CD14-positive monocyte (primary cell): Measurements from ENCODE around the gene ENTHD1. TPM values are rescaled to one million over a fixed set of nuclear protein-coding genes. Genes with fewer than 3 reads are reported as not detected.

ENCODE experiments used
- DNase-seq, 3 donors: peaks; one replicate each; pipeline ENCODE4 v3.0.0-alpha.2; 2011 to 2022
- H2AFZ ChIP-seq: 2 replicates; pipeline ENCODE4 v1.6.0; 2012; ENCODE audit warnings: mild to moderate bottlenecking, low read depth, low read length, inconsistent platforms; ENCODE audit not compliant: insufficient read depth, poor library complexity, severe bottlenecking
- H3K27ac ChIP-seq, 2 donors: 1 replicate in 1 of 2; 2 replicates in 1 of 2; pipeline ENCODE4 v1.5.1; 2012 to 2013; ENCODE audit warnings: low read length in 2 of 2, control low read depth in 1 of 2, inconsistent platforms in 1 of 2, low read depth in 1 of 2, mild to moderate bottlenecking in 1 of 2
- H3K27me3 ChIP-seq, 2 donors: one replicate each; pipeline versions ENCODE4 v1.6.0 to v1.6.1; 2011 to 2013; ENCODE audit warnings: low read length in 2 of 2; ENCODE audit not compliant: control insufficient read depth in 2 of 2, insufficient read depth in 2 of 2
- H3K36me3 ChIP-seq, 2 donors: replicated peaks in 1 of 2; 1 replicate in 1 of 2; 2 replicates in 1 of 2; pipeline versions ENCODE4 v1.5.1 to v1.6.1; 2012 to 2013; ENCODE audit warnings: low read length in 2 of 2, control low read depth in 1 of 2, inconsistent platforms in 1 of 2, mild to moderate bottlenecking in 1 of 2; ENCODE audit not compliant: insufficient read depth in 2 of 2, control insufficient read depth in 1 of 2
- H3K4me1 ChIP-seq, 2 donors: 1 replicate in 1 of 2; 2 replicates in 1 of 2; pipeline versions ENCODE4 v1.5.1 to v1.6.1; 2012 to 2013; ENCODE audit warnings: low read length in 2 of 2, control low read depth in 1 of 2, inconsistent platforms in 1 of 2, mild to moderate bottlenecking in 1 of 2, moderate library complexity in 1 of 2; ENCODE audit not compliant: insufficient read depth in 2 of 2, control insufficient read depth in 1 of 2
- H3K4me2 ChIP-seq: replicated peaks from 2 replicates; pipeline ENCODE3; 2012; ENCODE audit warnings: low read length, moderate library complexity, mild to moderate bottlenecking; ENCODE audit not compliant: poor library complexity, severe bottlenecking; ENCODE audit errors: extremely low read depth
- H3K4me3 ChIP-seq, 3 experiments: fragments of 200-600 bp in 1 of 3; sonication (generic) in 1 of 3; replicated peaks in 1 of 3; 1 replicate in 2 of 3; 2 replicates in 1 of 3; pipeline ENCODE4 v1.5.1; 2011 to 2013; ENCODE audit warnings: low read length in 3 of 3, mild to moderate bottlenecking in 3 of 3, control low read depth in 2 of 3, low read depth in 2 of 3, inconsistent platforms in 1 of 3, moderate library complexity in 1 of 3
- H3K79me2 ChIP-seq: 2 replicates; pipeline ENCODE4 v1.6.0; 2012; ENCODE audit warnings: mild to moderate bottlenecking, control low read depth, inconsistent platforms, low read length, moderate library complexity; ENCODE audit not compliant: insufficient read depth
- H3K9ac ChIP-seq: 2 replicates; pipeline ENCODE4 v1.6.0; 2017; ENCODE audit warnings: low read length, mild to moderate bottlenecking; ENCODE audit not compliant: insufficient read depth, poor library complexity, severe bottlenecking
- H3K9me3 ChIP-seq, 2 donors: replicated peaks in 1 of 2; 1 replicate in 1 of 2; 2 replicates in 1 of 2; pipeline versions ENCODE4 v1.5.1 to v1.6.1; 2012 to 2013; ENCODE audit warnings: low read length in 2 of 2, control low read depth in 1 of 2; ENCODE audit not compliant: control insufficient read depth in 1 of 2, insufficient read depth in 1 of 2
- H4K20me1 ChIP-seq: 2 replicates; pipeline ENCODE4 v1.6.0; 2012; ENCODE audit warnings: mild to moderate bottlenecking, low read length, control low read depth, moderate library complexity; ENCODE audit not compliant: insufficient read depth
- H3K27ac Mint-ChIP-seq, 7 donors: one replicate each; pipeline ENCODE4 v1.8.0; 2020; ENCODE audit warnings: mild to moderate bottlenecking in 7 of 7, mixed read lengths in 7 of 7, moderate library complexity in 6 of 7, inconsistent platforms in 2 of 7
- H3K27me3 Mint-ChIP-seq, 3 donors: one replicate each; pipeline ENCODE4 v1.8.0; 2021 to 2022; ENCODE audit warnings: low read depth in 3 of 3, mild to moderate bottlenecking in 3 of 3, mixed read lengths in 3 of 3, moderate library complexity in 3 of 3, inconsistent platforms in 1 of 3
- H3K36me3 Mint-ChIP-seq, 2 donors: one replicate each; pipeline ENCODE4 v1.8.0; 2020; ENCODE audit warnings: mixed read lengths in 2 of 2, inconsistent platforms in 1 of 2, mild to moderate bottlenecking in 1 of 2
- H3K4me1 Mint-ChIP-seq: one replicate; pipeline ENCODE4 v1.8.0; 2020; ENCODE audit warnings: mild to moderate bottlenecking, mixed read lengths
- H3K4me3 Mint-ChIP-seq, 2 donors: one replicate each; pipeline ENCODE4 v1.8.0; 2020; ENCODE audit warnings: mild to moderate bottlenecking in 2 of 2, mixed read lengths in 2 of 2, moderate library complexity in 1 of 2
- H3K9me3 Mint-ChIP-seq, 7 donors: one replicate each; pipeline ENCODE4 v1.8.0; 2020 to 2022; ENCODE audit warnings: mixed read lengths in 7 of 7, mild to moderate bottlenecking in 6 of 7, moderate library complexity in 6 of 7, inconsistent platforms in 2 of 7
- WGBS: methylation state at CpG from one replicate; pipeline ENCODE4 v1.1.5; 2013; ENCODE audit warnings: missing lambda C conversion rate; ENCODE audit not compliant: insufficient coverage; 5-methylcytosine and 5-hydroxymethylcytosine counted together
- intact Hi-C, 2 donors: fragments of 100-400 bp; cut with micrococcal nuclease; formaldehyde crosslinking; loops; one replicate each; pipeline versions ENCODE4 v1.15.0 to v1.15.1; 2023
- polyA plus RNA-seq, 3 donors: library from polyadenylated mRNA; depleted of rRNA in 1 of 3; unstranded in 2 of 3; stranded (reverse) in 1 of 3; fragments of 300-500 nt in 2 of 3; fragments of >200 nt in 1 of 3; fragmentation: Illumina TruSeq in 2 of 3; gene quantifications; 1 replicate in 2 of 3; 2 replicates in 1 of 3; pipeline ENCODE4 v1.2.3, GENCODE V29; 2012 to 2021
- TF ChIP-seq, protein P1 (sequence below): fragments of 200-600 bp; IDR thresholded peaks from one replicate; pipeline ENCODE4 v1.8.0; 2022; ENCODE audit warnings: antibody characterized with exemption, mild to moderate bottlenecking

The ENTHD1 gene
- polyA plus RNA-seq, 3 donors = not detected

DNA sequence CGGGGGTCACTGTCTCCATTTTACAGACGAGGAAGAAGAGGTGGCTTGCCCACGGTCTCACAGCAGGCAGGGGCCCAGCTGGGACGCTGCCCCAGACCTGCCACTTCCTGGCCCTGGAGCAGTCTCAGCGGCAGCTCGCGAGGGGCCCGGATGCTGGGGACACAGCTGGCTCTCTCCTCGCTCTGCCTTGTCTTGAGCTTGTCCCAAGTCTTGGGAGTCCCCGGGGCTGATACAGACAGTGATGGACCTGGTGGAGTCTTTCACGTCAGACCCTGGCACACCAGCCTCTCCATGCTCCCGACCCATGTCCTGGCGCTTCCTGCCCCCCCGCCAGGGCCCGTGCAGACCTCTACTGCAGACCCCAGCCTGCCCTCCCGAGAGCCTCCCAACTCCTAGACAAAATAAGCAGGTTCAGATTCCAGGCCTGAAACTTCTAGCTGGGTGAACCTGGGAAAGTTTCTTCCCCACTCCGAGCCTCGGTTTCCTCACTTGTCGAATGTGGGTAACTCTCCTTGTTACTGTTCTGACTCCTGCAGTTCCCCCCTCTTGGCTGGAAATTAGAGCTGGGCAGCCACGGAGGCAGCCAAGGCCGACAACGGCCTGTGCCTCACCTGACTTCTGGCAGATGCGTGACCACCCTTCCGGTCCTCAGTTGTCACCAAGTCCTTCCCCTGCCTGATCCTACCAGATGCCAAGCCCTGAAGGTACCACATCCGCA lies 177.6 kb downstream of the ENTHD1 start:
- DNase-seq = no peak
- Mint-ChIP-seq H3K4me1 (no peaks in the 10 kb centered on the region), H3K27me3 (peaks cover 10 to 18% (median 17%) of the 10 kb centered on the region in 3 donors), H3K9me3 (peaks cover 0 to 2% (median 0%) of the 10 kb centered on the region in 7 donors), H3K36me3 (no peaks in the 10 kb centered on the region), H3K27ac (no peak overlapping the region), H3K4me3 (peak overlapping the region in 1 of 2 donors; percentile 44)
- Histone ChIP-seq H4K20me1 (no peaks in the 10 kb centered on the region), H3K27me3 (peaks cover 0 to 2% of the 10 kb centered on the region in 2 donors), H3K4me2 (no peak overlapping the region), H3K4me3 (no peak overlapping the region), H3K9me3 (no peaks in the 10 kb centered on the region), H3K79me2 (no peaks in the 10 kb centered on the region), H3K9ac (no peak overlapping the region), H3K36me3 (no peaks in the 10 kb centered on the region), H3K4me1 (no peaks in the 10 kb centered on the region), H2AFZ (no peak overlapping the region), H3K27ac (no peak overlapping the region)
- TF ChIP-seq, protein P1, sequence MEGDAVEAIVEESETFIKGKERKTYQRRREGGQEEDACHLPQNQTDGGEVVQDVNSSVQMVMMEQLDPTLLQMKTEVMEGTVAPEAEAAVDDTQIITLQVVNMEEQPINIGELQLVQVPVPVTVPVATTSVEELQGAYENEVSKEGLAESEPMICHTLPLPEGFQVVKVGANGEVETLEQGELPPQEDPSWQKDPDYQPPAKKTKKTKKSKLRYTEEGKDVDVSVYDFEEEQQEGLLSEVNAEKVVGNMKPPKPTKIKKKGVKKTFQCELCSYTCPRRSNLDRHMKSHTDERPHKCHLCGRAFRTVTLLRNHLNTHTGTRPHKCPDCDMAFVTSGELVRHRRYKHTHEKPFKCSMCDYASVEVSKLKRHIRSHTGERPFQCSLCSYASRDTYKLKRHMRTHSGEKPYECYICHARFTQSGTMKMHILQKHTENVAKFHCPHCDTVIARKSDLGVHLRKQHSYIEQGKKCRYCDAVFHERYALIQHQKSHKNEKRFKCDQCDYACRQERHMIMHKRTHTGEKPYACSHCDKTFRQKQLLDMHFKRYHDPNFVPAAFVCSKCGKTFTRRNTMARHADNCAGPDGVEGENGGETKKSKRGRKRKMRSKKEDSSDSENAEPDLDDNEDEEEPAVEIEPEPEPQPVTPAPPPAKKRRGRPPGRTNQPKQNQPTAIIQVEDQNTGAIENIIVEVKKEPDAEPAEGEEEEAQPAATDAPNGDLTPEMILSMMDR = no peak
- 81% methylated on average over 24 of the region's 25 CpGs for WGBS
- intact Hi-C loops = no loop called here

DNA sequence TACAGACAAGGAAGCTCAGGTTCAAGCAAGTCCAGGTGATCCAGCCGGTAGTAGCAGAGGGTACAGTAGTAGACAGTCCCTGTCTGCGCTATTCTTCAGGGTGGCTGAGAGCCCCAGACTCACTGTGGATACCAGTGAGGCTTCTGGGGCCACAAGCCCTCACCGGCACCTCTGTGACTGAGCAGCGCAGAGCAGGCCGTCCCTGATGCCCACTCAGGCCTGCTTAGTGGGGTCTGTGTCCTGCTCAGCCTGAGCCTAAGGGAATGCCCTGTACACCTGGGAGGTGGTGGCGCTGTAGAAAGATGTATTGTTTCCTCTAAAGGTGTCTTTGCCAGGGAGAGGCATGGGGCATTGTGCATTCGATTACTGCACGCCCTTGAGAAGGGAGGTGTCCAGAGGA lies 179.2 kb downstream of the ENTHD1 start:
- no peak overlapping the region for H3K4me2 ChIP-seq
- H3K4me3 ChIP-seq = no peak overlapping the region
- peaks cover 8 to 14% (median 13%) of the 10 kb centered on the region in 3 donors for H3K27me3 Mint-ChIP-seq
- H3K9me3 ChIP-seq = no peaks in the 10 kb centered on the region
- intact Hi-C loops = no loop called here
- H2AFZ ChIP-seq = no peak overlapping the region
- no peak overlapping the region for H3K9ac ChIP-seq
- H3K27ac Mint-ChIP-seq = no peak overlapping the region
- H3K4me3 Mint-ChIP-seq = no peak overlapping the region
- TF ChIP-seq, protein P1 = no peak
- H3K4me1 ChIP-seq = no peaks in the 10 kb centered on the region
- no peaks in the 10 kb centered on the region for H3K36me3 ChIP-seq
- no peaks in the 10 kb centered on the region for H3K4me1 Mint-ChIP-seq
- DNase-seq = no peak
- no peaks in the 10 kb centered on the region for H3K36me3 Mint-ChIP-seq
- no peak overlapping the region for H3K27ac ChIP-seq
- no peaks in the 10 kb centered on the region for H3K79me2 ChIP-seq
- peaks cover 0 to 2% of the 10 kb centered on the region in 2 donors for H3K27me3 ChIP-seq
- peaks cover 0 to 2% (median 0%) of the 10 kb centered on the region in 7 donors for H3K9me3 Mint-ChIP-seq
- 94% methylated on average over 8 of the region's 8 CpGs for WGBS
- no peaks in the 10 kb centered on the region for H4K20me1 ChIP-seq
